K562 (cell line): Measurements from ENCODE around the gene TPMT. TPM values are rescaled to one million over a fixed set of nuclear protein-coding genes. Genes with fewer than 3 reads are reported as not detected.

Experiments used
- ATAC-seq: fragments of 200-7000 bp; cut with Tn5 transposase; 3 replicates; pipeline ENCODE4 v1.9.1; 2020; ENCODE audit warnings: moderate library complexity
- BruUV-seq: library from RNA; stranded (reverse); fragments of 400-500 nt; replicated peaks from 2 replicates; lab custom pipeline; 2021; lab: Mats Ljungman, UMichigan
- CTCF ChIA-PET: fragments of 300-600 bp; formaldehyde crosslinking; extraction: SDS; loops from one replicate; lab custom pipeline; 2021; ENCODE audit warnings: low intra/inter-chr PET ratio; lab: Yijun Ruan, JAX
- POLR2A ChIA-PET: fragments of 300-600, 350-650 bp; sonication (Branson Sonifier 250); formaldehyde crosslinking; extraction: SDS; loops from one replicate; lab custom pipeline; 2021; ENCODE audit warnings: antibody characterized with exemption, inconsistent platforms; lab: Yijun Ruan, JAX
- DNase-seq, 4 experiments: peaks; one replicate each; pipeline versions ENCODE4 v3.0.0 to v3.0.0-alpha.2; 2011 to 2018; ENCODE audit warnings: low spot score in 3 of 4, mixed read lengths in 3 of 4; ENCODE audit errors: extremely low read depth in 1 of 4
- FAIRE-seq: peaks from 2 replicates; lab custom pipeline; 2011; peaks lifted over from hg19 to GRCh38; lab: Jason Lieb, UNC
- H2AFZ ChIP-seq: 2 replicates; pipeline ENCODE4 v1.6.0; 2011; ENCODE audit warnings: low read depth, low read length, control low read depth, inconsistent platforms
- H3K27ac ChIP-seq: fragments of 200-600 bp; 3 replicates; pipeline ENCODE4 v1.8.0; 2011; ENCODE audit warnings: low read depth, mild to moderate bottlenecking, control low read depth, inconsistent platforms, low read length, moderate library complexity, mixed read lengths; ENCODE audit errors: extremely low read depth
- H3K27me3 ChIP-seq, 2 experiments: fragments of 300-600 bp in 1 of 2; 2 replicates in 1 of 2; 3 replicates in 1 of 2; pipeline versions ENCODE4 v1.6.0 to v1.8.0; 2011; ENCODE audit warnings: inconsistent platforms in 2 of 2, low read length in 2 of 2, mild to moderate bottlenecking in 1 of 2, mixed read lengths in 1 of 2, moderate library complexity in 1 of 2; ENCODE audit not compliant: control insufficient read depth in 2 of 2, insufficient read depth in 2 of 2
- H3K36me3 ChIP-seq: fragments of 300-600 bp; 3 replicates; pipeline ENCODE4 v1.8.0; 2011; ENCODE audit warnings: mild to moderate bottlenecking, low read length, inconsistent platforms; ENCODE audit not compliant: control insufficient read depth, insufficient read depth
- H3K4me1 ChIP-seq, 2 experiments: fragments of 200-600 bp in 1 of 2; replicated peaks in 1 of 2; 2 replicates in 1 of 2; 3 replicates in 1 of 2; pipeline versions ENCODE4 v1.5.1 to v1.8.0; 2011; ENCODE audit warnings: inconsistent platforms in 2 of 2, low read length in 2 of 2, mild to moderate bottlenecking in 1 of 2, mixed read lengths in 1 of 2, moderate library complexity in 1 of 2; ENCODE audit not compliant: control insufficient read depth in 2 of 2, insufficient read depth in 2 of 2
- H3K4me2 ChIP-seq: 2 replicates; pipeline ENCODE4 v1.6.1; 2011; ENCODE audit warnings: low read length, control low read depth, inconsistent platforms, mixed read lengths; ENCODE audit not compliant: insufficient read depth
- H3K4me3 ChIP-seq: fragments of 200-600 bp; sonication (generic), shearing (Covaris generic); 2 replicates; pipeline ENCODE4 v1.5.1; 2016; ENCODE audit warnings: control low read depth, inconsistent platforms
- H3K79me2 ChIP-seq: fragments of 200-600 bp; 3 replicates; pipeline ENCODE4 v1.8.0; 2011; ENCODE audit warnings: low read length, inconsistent platforms; ENCODE audit not compliant: control insufficient read depth, insufficient read depth
- H3K9ac ChIP-seq, 2 experiments: 2 replicates each; pipeline versions ENCODE4 v1.6.0 to v1.6.1; 2011; ENCODE audit warnings: low read depth in 2 of 2, low read length in 2 of 2, control low read depth in 1 of 2, inconsistent platforms in 1 of 2, mild to moderate bottlenecking in 1 of 2, mixed read lengths in 1 of 2; ENCODE audit not compliant: insufficient read depth in 1 of 2
- H3K9me1 ChIP-seq: one replicate; pipeline ENCODE4 v1.6.0; 2011; ENCODE audit warnings: inconsistent platforms, mild to moderate bottlenecking, low read length, moderate library complexity; ENCODE audit not compliant: control insufficient read depth, insufficient read depth
- H3K9me3 ChIP-seq: replicated peaks from 2 replicates; pipeline ENCODE4 v1.5.1; 2011; ENCODE audit warnings: low read depth, low read length, inconsistent platforms; ENCODE audit not compliant: control insufficient read depth, insufficient read depth
- H4K20me1 ChIP-seq: replicated peaks from 2 replicates; pipeline ENCODE4 v1.6.1; 2011; ENCODE audit warnings: low read length, inconsistent platforms, mixed read lengths; ENCODE audit not compliant: control insufficient read depth, insufficient read depth
- ARID3A ChIP-seq: IDR thresholded peaks from 2 replicates; pipeline ENCODE4 v1.6.1; 2012; ENCODE audit warnings: low read depth, low read length, improper control_type of control experiment, borderline replicate concordance
- CLOCK ChIP-seq: fragments of 250-450 bp; sonication (Bioruptor Pico); IDR thresholded peaks from 2 replicates; pipeline ENCODE4 v1.4.0; 2020; ENCODE audit warnings: mild to moderate bottlenecking, moderate library complexity, borderline replicate concordance
- CSDE1 ChIP-seq, 2 experiments: fragments of 450-650 bp; IDR thresholded peaks; 2 replicates each; pipeline ENCODE4 v1.6.1; 2016; ENCODE audit warnings: mild to moderate bottlenecking in 1 of 2
- HMGXB4 ChIP-seq: sonication (generic); formaldehyde crosslinking; IDR thresholded peaks from 2 replicates; pipeline ENCODE4 v1.8.1; 2023; ENCODE audit warnings: mild to moderate bottlenecking, missing genetic modification reagents
- KDM1A ChIP-seq, 2 experiments: fragments of 450-650 bp; IDR thresholded peaks; 2 replicates each; pipeline ENCODE4 v1.6.1; 2016; ENCODE audit warnings: mild to moderate bottlenecking in 2 of 2
- MTA1 ChIP-seq: fragments of 450-650 bp; IDR thresholded peaks from 2 replicates; pipeline ENCODE4 v1.6.1; 2017; ENCODE audit warnings: borderline replicate concordance
- POLR2G ChIP-seq: fragments of 200-400 bp; formaldehyde crosslinking; IDR thresholded peaks from 2 replicates; pipeline ENCODE4 v1.6.1; 2017; ENCODE audit warnings: low read depth, mild to moderate bottlenecking, antibody characterized with exemption, low read length, moderate library complexity
- RBM17 ChIP-seq: fragments of 200-400 bp; formaldehyde crosslinking; IDR thresholded peaks from 2 replicates; pipeline ENCODE4 v1.6.1; 2017; ENCODE audit warnings: low read depth, mild to moderate bottlenecking, low read length, borderline replicate concordance
- SAP30 ChIP-seq: fragments of 200-600 bp; sonication (generic); IDR thresholded peaks from 2 replicates; pipeline ENCODE4 v1.6.1; 2012; ENCODE audit warnings: borderline replicate concordance, low read depth, mild to moderate bottlenecking, moderate library complexity, low read length, control low read depth, inconsistent platforms; ENCODE audit not compliant: insufficient read depth, poor library complexity, severe bottlenecking
- STAG1 ChIP-seq: sonication (generic); formaldehyde crosslinking; IDR thresholded peaks from 2 replicates; pipeline ENCODE4 v1.5.0; 2020; ENCODE audit warnings: missing genetic modification reagents, borderline replicate concordance
- STAT6 ChIP-seq: sonication (generic); formaldehyde crosslinking; IDR thresholded peaks from 2 replicates; pipeline ENCODE4 v1.8.1; 2023; ENCODE audit warnings: mild to moderate bottlenecking, missing genetic modification reagents
- ZBED1 ChIP-seq: IDR thresholded peaks from 2 replicates; pipeline ENCODE4 v1.6.1; 2014
- ZNF324 ChIP-seq: fragments of 250-450 bp; sonication (Bioruptor Pico); IDR thresholded peaks from 2 replicates; pipeline ENCODE4 v1.4.0; 2020; ENCODE audit warnings: mild to moderate bottlenecking
- ZNF586 ChIP-seq: fragments of 450-650 bp; formaldehyde crosslinking; conservative IDR thresholded peaks from 2 replicates; pipeline ENCODE4 v1.4.0; 2020; ENCODE audit warnings: mild to moderate bottlenecking, moderate library complexity
- WGBS: fragments of 100-300 bp; shearing (Covaris generic); methylation state at CpG from one replicate; pipeline ENCODE4 v1.1.6; 2016; ENCODE audit warnings: low coverage, mixed read lengths; ENCODE audit not compliant: insufficient coverage; ENCODE audit errors: missing lambda C conversion rate; 5-methylcytosine and 5-hydroxymethylcytosine counted together
- in situ Hi-C: fragments of 300-500 bp; cut with MboI; formaldehyde crosslinking; loops from 4 replicates; pipeline ENCODE4 v1.15.0; 2018; ENCODE audit warnings: inconsistent platforms, mixed read lengths
- intact Hi-C: fragments of 100-400 bp; cut with micrococcal nuclease; formaldehyde crosslinking; loops from 2 replicates; pipeline ENCODE4 v1.14.2; 2022
- polyA plus RNA-seq, 8 experiments: library from polyadenylated mRNA; depleted of rRNA in 4 of 8; stranded (reverse) in 5 of 8; unstranded in 3 of 8; fragments of >200 nt; fragmentation: Nextera tagmentation in 2 of 8; fragmentation: Illumina TruSeq in 1 of 8; extraction: Ambion mirVana in 2 of 8; extraction: Trizol in 1 of 8; gene quantifications; 2 replicates each; pipeline versions ENCODE4 v1.2.1 to v1.2.3, GENCODE V29; 2011 to 2014; ENCODE audit warnings: inconsistent platforms in 1 of 8, missing spikeins in 1 of 8
- total RNA-seq, 7 experiments: library from RNA; depleted of rRNA in 6 of 7; stranded (reverse); fragments of >200 nt in 6 of 7; fragmentation: Illumina TruSeq in 2 of 7; extraction: Trizol in 2 of 7; gene quantifications; 2 replicates each; pipeline versions ENCODE4 v1.2.1 to v1.2.3, GENCODE V29; 2011 to 2021; ENCODE audit warnings: low replicate concordance in 1 of 7

Gene TPMT
- total and polyA plus RNA-seq, 9 of the 15 experiments (the other 6 are each of a cell fraction or from before 2014, with no cell fraction given), result 24.2 to 67.4 (median 46.5) TPM

GRCh38 chr6:18162401-18162800, 7.5 kb upstream of the TPMT start:
- CTCF ChIA-PET, result no interaction called here
- intact Hi-C loops, result no loop called here
- TF ChIP-seq KDM1A (IDR thresholded peaks at IDR 0.05) (no peak), STAT6 (no peak), HMGXB4 (CRISPR knock-in tag) (no peak), POLR2G (no peak), ARID3A (no peak), RBM17 (no peak), CSDE1 (IDR thresholded peaks at IDR 0.05) (no peak), SAP30 (no peak), MTA1 (no peak), ZNF324 (CRISPR knock-in tag) (no peak), CLOCK (CRISPR knock-in tag) (no peak), ZNF586 (CRISPR knock-in tag) (no peak), STAG1 (CRISPR knock-in tag) (no peak), ZBED1 (no peak)

More at GRCh38 chr6:18162401-18162800, 7.5 kb upstream of the TPMT start:
- FAIRE-seq (no peak), ATAC-seq (no peak), DNase-seq (no peak)
- Histone ChIP-seq H3K27ac (no peak overlapping the region), H3K9ac (no peak overlapping the region), H3K36me3 (peaks cover 67% of the 10 kb centered on the region), H3K79me2 (no peaks in the 10 kb centered on the region), H3K27me3 (no peaks in the 10 kb centered on the region), H3K4me2 (no peak overlapping the region), H3K4me3 (no peak overlapping the region), H4K20me1 (no peaks in the 10 kb centered on the region), H3K9me3 (no peaks in the 10 kb centered on the region), H2AFZ (no peak overlapping the region), H3K9me1 (no peaks in the 10 kb centered on the region), H3K4me1 (peaks cover 0 to 10% of the 10 kb centered on the region in 2 experiments; a peak in 4 of 5 replicates)
- in situ Hi-C loops, result no loop called here
- POLR2A ChIA-PET, result interaction anchor here (0.6 kb wide), 1 partner anchor 270 kb away, joined by 3 read pairs; no protein-coding TSS in a partner anchor
- no TSS peak for BruUV-seq
- WGBS, result 65% methylated on average over 2 of the region's 2 CpGs
